GM23338 (cell line): ENCODE results near the gene MICAL1.

Experiments
- CREB1 ChIP-seq: fragments of 250-450 bp; sonication (Bioruptor Pico); IDR thresholded peaks from 2 replicates; pipeline ENCODE4 v1.5.0; 2020; ENCODE audit warnings: low read depth, mild to moderate bottlenecking, moderate library complexity
- EZH2 ChIP-seq: fragments of 200-600 bp; sonication (generic); IDR thresholded peaks from one replicate; pipeline ENCODE4 v1.8.0; 2017; ENCODE audit warnings: antibody characterized with exemption, mild to moderate bottlenecking, low read depth; ENCODE audit not compliant: unreplicated experiment
- EZH2phosphoT487 ChIP-seq: fragments of 200-600 bp; sonication (generic); IDR thresholded peaks from one replicate; pipeline ENCODE4 v1.8.1; 2018; ENCODE audit warnings: antibody characterized with exemption; ENCODE audit not compliant: unreplicated experiment
- JUNB ChIP-seq: IDR thresholded peaks from one replicate; pipeline ENCODE4 v1.6.1; 2016; ENCODE audit warnings: antibody characterized with exemption; ENCODE audit not compliant: unreplicated experiment
- NANOG ChIP-seq: IDR thresholded peaks from 2 replicates; pipeline ENCODE4 v1.6.1; 2016; ENCODE audit warnings: antibody characterized with exemption, borderline replicate concordance
- POLR2AphosphoS5 ChIP-seq: IDR thresholded peaks from 2 replicates; pipeline ENCODE4 v1.6.1; 2016; ENCODE audit warnings: antibody characterized with exemption, low read depth
- STAT1 ChIP-seq: IDR thresholded peaks from one replicate; pipeline ENCODE4 v1.6.1; 2016; ENCODE audit warnings: antibody characterized with exemption; ENCODE audit not compliant: unreplicated experiment
- ZNF331 ChIP-seq: fragments of 250-450 bp; sonication (Bioruptor Pico); IDR thresholded peaks from 2 replicates; pipeline ENCODE4 v1.5.0; 2020; ENCODE audit warnings: low read depth, mild to moderate bottlenecking, moderate library complexity
- TF ChIP-seq, protein P1 (sequence below), 2 experiments: fragments of 200-600 bp in 1 of 2; sonication (generic) in 1 of 2; conservative IDR thresholded peaks; 2 replicates each; pipeline versions ENCODE4 v1.5.1 to v1.6.1; 2016 to 2017; ENCODE audit warnings: antibody characterized with exemption in 2 of 2, low read depth in 2 of 2, mild to moderate bottlenecking in 2 of 2, moderate library complexity in 1 of 2
- TF ChIP-seq, protein P2 (sequence below): IDR thresholded peaks from one replicate; pipeline ENCODE4 v1.6.1; 2018; ENCODE audit warnings: antibody characterized with exemption; ENCODE audit not compliant: unreplicated experiment
- TF ChIP-seq, protein P3 (sequence below): IDR thresholded peaks from 2 replicates; pipeline ENCODE4 v1.6.1; 2016; ENCODE audit warnings: antibody characterized with exemption
- TF ChIP-seq, protein P4 (sequence below): fragments of 250-450 bp; sonication (Bioruptor Pico); IDR thresholded peaks from 2 replicates; pipeline ENCODE4 v1.5.0; 2020; ENCODE audit warnings: mild to moderate bottlenecking, moderate library complexity

DNA sequence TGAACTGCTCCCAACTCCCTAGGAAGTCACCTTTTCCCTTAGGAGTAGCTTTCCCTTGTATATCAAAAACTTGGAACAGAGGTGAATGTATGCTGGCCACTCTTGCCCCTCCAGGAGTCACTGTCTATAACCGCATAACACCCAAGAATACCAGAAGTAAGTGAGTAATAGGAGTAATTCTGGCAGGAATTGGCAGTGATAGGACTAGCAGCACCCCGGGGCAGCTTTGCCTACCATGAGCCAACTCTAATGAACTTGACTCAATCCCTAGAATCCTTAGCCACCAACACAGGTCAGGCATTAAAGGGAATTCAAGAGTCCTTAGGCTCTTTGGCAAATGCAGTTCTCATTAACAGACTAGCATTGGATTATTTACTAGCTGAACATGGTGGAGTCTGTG, 44.5 kb downstream of the MICAL1 start:
- TF ChIP-seq, protein P1, sequence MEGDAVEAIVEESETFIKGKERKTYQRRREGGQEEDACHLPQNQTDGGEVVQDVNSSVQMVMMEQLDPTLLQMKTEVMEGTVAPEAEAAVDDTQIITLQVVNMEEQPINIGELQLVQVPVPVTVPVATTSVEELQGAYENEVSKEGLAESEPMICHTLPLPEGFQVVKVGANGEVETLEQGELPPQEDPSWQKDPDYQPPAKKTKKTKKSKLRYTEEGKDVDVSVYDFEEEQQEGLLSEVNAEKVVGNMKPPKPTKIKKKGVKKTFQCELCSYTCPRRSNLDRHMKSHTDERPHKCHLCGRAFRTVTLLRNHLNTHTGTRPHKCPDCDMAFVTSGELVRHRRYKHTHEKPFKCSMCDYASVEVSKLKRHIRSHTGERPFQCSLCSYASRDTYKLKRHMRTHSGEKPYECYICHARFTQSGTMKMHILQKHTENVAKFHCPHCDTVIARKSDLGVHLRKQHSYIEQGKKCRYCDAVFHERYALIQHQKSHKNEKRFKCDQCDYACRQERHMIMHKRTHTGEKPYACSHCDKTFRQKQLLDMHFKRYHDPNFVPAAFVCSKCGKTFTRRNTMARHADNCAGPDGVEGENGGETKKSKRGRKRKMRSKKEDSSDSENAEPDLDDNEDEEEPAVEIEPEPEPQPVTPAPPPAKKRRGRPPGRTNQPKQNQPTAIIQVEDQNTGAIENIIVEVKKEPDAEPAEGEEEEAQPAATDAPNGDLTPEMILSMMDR (conservative IDR thresholded peaks at IDR 0.05; ENCODE audit: low read depth in 2 of 2), result no peak
- TF ChIP-seq EZH2phosphoT487 (no peak), POLR2AphosphoS5 (no peak), ZNF331 (CRISPR knock-in tag) (no peak), STAT1 (no peak), CREB1 (CRISPR knock-in tag) (no peak), EZH2 (no peak), JUNB (no peak), NANOG (no peak)
- TF ChIP-seq, protein P2, sequence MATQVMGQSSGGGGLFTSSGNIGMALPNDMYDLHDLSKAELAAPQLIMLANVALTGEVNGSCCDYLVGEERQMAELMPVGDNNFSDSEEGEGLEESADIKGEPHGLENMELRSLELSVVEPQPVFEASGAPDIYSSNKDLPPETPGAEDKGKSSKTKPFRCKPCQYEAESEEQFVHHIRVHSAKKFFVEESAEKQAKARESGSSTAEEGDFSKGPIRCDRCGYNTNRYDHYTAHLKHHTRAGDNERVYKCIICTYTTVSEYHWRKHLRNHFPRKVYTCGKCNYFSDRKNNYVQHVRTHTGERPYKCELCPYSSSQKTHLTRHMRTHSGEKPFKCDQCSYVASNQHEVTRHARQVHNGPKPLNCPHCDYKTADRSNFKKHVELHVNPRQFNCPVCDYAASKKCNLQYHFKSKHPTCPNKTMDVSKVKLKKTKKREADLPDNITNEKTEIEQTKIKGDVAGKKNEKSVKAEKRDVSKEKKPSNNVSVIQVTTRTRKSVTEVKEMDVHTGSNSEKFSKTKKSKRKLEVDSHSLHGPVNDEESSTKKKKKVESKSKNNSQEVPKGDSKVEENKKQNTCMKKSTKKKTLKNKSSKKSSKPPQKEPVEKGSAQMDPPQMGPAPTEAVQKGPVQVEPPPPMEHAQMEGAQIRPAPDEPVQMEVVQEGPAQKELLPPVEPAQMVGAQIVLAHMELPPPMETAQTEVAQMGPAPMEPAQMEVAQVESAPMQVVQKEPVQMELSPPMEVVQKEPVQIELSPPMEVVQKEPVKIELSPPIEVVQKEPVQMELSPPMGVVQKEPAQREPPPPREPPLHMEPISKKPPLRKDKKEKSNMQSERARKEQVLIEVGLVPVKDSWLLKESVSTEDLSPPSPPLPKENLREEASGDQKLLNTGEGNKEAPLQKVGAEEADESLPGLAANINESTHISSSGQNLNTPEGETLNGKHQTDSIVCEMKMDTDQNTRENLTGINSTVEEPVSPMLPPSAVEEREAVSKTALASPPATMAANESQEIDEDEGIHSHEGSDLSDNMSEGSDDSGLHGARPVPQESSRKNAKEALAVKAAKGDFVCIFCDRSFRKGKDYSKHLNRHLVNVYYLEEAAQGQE, result no peak
- TF ChIP-seq, protein P3, sequence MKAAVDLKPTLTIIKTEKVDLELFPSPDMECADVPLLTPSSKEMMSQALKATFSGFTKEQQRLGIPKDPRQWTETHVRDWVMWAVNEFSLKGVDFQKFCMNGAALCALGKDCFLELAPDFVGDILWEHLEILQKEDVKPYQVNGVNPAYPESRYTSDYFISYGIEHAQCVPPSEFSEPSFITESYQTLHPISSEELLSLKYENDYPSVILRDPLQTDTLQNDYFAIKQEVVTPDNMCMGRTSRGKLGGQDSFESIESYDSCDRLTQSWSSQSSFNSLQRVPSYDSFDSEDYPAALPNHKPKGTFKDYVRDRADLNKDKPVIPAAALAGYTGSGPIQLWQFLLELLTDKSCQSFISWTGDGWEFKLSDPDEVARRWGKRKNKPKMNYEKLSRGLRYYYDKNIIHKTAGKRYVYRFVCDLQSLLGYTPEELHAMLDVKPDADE, result no peak
- TF ChIP-seq, protein P4, sequence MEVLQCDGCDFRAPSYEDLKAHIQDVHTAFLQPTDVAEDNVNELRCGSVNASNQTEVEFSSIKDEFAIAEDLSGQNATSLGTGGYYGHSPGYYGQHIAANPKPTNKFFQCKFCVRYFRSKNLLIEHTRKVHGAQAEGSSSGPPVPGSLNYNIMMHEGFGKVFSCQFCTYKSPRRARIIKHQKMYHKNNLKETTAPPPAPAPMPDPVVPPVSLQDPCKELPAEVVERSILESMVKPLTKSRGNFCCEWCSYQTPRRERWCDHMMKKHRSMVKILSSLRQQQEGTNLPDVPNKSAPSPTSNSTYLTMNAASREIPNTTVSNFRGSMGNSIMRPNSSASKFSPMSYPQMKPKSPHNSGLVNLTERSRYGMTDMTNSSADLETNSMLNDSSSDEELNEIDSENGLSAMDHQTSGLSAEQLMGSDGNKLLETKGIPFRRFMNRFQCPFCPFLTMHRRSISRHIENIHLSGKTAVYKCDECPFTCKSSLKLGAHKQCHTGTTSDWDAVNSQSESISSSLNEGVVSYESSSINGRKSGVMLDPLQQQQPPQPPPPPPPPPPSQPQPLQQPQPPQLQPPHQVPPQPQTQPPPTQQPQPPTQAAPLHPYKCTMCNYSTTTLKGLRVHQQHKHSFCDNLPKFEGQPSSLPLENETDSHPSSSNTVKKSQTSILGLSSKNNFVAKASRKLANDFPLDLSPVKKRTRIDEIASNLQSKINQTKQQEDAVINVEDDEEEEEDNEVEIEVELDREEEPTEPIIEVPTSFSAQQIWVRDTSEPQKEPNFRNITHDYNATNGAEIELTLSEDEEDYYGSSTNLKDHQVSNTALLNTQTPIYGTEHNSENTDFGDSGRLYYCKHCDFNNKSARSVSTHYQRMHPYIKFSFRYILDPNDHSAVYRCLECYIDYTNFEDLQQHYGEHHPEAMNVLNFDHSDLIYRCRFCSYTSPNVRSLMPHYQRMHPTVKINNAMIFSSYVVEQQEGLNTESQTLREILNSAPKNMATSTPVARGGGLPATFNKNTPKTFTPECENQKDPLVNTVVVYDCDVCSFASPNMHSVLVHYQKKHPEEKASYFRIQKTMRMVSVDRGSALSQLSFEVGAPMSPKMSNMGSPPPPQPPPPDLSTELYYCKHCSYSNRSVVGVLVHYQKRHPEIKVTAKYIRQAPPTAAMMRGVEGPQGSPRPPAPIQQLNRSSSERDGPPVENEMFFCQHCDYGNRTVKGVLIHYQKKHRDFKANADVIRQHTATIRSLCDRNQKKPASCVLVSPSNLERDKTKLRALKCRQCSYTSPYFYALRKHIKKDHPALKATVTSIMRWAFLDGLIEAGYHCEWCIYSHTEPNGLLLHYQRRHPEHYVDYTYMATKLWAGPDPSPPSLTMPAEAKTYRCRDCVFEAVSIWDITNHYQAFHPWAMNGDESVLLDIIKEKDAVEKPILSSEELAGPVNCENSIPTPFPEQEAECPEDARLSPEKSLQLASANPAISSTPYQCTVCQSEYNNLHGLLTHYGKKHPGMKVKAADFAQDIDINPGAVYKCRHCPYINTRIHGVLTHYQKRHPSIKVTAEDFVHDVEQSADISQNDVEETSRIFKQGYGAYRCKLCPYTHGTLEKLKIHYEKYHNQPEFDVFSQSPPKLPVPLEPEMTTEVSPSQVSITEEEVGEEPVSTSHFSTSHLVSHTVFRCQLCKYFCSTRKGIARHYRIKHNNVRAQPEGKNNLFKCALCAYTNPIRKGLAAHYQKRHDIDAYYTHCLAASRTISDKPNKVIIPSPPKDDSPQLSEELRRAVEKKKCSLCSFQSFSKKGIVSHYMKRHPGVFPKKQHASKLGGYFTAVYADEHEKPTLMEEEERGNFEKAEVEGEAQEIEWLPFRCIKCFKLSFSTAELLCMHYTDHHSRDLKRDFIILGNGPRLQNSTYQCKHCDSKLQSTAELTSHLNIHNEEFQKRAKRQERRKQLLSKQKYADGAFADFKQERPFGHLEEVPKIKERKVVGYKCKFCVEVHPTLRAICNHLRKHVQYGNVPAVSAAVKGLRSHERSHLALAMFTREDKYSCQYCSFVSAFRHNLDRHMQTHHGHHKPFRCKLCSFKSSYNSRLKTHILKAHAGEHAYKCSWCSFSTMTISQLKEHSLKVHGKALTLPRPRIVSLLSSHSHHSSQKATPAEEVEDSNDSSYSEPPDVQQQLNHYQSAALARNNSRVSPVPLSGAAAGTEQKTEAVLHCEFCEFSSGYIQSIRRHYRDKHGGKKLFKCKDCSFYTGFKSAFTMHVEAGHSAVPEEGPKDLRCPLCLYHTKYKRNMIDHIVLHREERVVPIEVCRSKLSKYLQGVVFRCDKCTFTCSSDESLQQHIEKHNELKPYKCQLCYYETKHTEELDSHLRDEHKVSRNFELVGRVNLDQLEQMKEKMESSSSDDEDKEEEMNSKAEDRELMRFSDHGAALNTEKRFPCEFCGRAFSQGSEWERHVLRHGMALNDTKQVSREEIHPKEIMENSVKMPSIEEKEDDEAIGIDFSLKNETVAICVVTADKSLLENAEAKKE, result no peak
